ENCODE data around the gene C20orf173.

Gene C20orf173

DNA sequence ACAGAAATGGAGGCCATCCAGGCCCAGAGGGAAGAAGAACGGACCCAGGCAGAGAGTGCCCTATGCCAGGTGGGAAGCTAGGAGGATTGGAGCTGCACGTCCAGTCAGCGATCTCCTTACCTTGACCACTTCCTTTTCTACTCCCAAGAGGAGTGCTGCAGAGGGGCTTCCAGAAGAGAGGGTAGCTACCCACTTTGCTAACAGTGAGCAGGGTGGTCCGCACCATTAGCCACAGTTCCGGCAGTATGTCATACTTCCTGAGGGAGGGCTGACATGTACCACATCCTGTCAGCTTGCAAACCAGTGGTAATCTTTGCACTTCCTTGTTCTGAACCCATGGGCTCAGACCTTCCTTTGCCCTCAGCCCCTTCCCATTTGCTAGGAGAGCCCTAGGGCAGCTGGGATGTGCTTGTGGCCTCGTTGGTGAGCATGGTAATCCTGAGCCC is 38.7 kb downstream of the C20orf173 start:
- H3K4me3 ChIP-seq (ENCODE audit: low read length): no peak overlapping the region
- TF ChIP-seq, protein P1, sequence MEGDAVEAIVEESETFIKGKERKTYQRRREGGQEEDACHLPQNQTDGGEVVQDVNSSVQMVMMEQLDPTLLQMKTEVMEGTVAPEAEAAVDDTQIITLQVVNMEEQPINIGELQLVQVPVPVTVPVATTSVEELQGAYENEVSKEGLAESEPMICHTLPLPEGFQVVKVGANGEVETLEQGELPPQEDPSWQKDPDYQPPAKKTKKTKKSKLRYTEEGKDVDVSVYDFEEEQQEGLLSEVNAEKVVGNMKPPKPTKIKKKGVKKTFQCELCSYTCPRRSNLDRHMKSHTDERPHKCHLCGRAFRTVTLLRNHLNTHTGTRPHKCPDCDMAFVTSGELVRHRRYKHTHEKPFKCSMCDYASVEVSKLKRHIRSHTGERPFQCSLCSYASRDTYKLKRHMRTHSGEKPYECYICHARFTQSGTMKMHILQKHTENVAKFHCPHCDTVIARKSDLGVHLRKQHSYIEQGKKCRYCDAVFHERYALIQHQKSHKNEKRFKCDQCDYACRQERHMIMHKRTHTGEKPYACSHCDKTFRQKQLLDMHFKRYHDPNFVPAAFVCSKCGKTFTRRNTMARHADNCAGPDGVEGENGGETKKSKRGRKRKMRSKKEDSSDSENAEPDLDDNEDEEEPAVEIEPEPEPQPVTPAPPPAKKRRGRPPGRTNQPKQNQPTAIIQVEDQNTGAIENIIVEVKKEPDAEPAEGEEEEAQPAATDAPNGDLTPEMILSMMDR (conservative IDR thresholded peaks at IDR 0.05; ENCODE audit: low read length): no peak
- no peak for DNase-seq (ENCODE audit: low read depth)

- TF ChIP-seq, protein P1 (conservative IDR thresholded peaks at IDR 0.05; ENCODE audit: low read length): no peak
- no peak overlapping the region for H3K4me3 ChIP-seq (ENCODE audit: low read length)
- no peak for DNase-seq (ENCODE audit: low read depth)
Measured at GRCh38 chr20:35489717-35490116, 39.7 kb downstream of the C20orf173 start.

DNA sequence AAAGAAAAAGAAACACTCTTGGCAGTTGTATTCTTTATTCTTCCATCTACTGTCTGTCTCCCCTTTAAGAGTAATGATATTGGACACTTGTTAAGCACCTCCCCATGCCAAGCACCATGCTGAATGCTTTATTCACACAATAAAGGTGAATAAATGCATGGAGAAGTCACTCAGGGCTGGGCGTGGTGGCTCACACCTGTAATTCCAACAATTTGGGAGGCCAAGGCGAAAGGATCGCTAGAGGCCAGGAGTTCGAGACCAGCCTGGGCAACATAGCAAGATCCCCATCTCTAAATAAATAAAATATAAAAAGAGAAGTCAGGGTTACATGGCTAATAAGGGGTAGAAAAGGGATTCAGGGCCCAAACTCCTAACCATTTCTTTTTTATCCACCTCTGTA is 42.0 kb downstream of the C20orf173 start:
- no peak overlapping the region for H3K4me3 ChIP-seq (ENCODE audit: low read length)
- DNase-seq (ENCODE audit: low read depth): no peak
- TF ChIP-seq, protein P1 (conservative IDR thresholded peaks at IDR 0.05; ENCODE audit: low read length): no peak

DNA sequence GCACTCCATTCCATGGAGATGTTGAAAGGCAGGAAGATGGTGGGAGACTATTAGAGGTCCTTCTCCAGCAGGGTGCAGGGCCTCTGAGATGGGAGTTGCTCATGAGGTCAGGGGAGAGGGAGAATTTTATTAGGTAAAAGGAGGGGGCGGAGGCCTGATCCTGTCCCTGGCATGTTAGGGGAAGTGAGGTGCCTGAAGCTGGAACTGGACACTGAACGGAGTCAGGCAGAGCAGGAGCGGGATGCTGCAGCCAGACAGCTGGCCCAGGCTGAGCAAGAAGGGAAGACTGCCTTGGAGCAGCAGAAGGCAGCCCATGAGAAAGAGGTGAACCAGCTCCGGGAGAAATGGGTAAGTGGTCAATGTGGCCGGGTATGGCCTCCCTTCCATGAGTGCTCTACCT is 49.7 kb downstream of the C20orf173 start:
- H3K4me3 ChIP-seq (ENCODE audit: low read length): no peak overlapping the region
- DNase-seq (ENCODE audit: low read depth): no peak
- TF ChIP-seq, protein P1 (conservative IDR thresholded peaks at IDR 0.05; ENCODE audit: low read length): no peak

- TF ChIP-seq, protein P1 (conservative IDR thresholded peaks at IDR 0.05; ENCODE audit: low read length): no peak
- no peak overlapping the region for H3K4me3 ChIP-seq (ENCODE audit: low read length)
- DNase-seq (ENCODE audit: low read depth): no peak
Measured at GRCh38 chr20:35478804-35479472, 50.5 kb downstream of the C20orf173 start.
